Mesendoderm (in vitro differentiated cells): ENCODE data around the gene RASA4B.
"Not testable (repeated sequence)": the region's sequence is repeated elsewhere in the genome, so short reads cannot be mapped to it uniquely, and the experiment has no call there.

Source experiments
- DNase-seq: peaks from one replicate; pipeline ENCODE4 v3.0.0; 2013
- H2AK5ac ChIP-seq: 2 replicates; pipeline ENCODE4 v1.6.1; 2013; ENCODE audit warnings: low read length, inconsistent platforms
- H2BK120ac ChIP-seq: 2 replicates; pipeline ENCODE4 v1.6.1; 2013; ENCODE audit warnings: low read depth, mild to moderate bottlenecking, low read length, moderate library complexity, mixed read lengths
- H2BK15ac ChIP-seq: replicated peaks from 2 replicates; pipeline ENCODE4 v1.6.1; 2013; ENCODE audit warnings: low read depth, mild to moderate bottlenecking, moderate library complexity
- H2BK5ac ChIP-seq: 2 replicates; pipeline ENCODE4 v1.6.1; 2013; ENCODE audit warnings: low read length, inconsistent platforms
- H3K18ac ChIP-seq: 2 replicates; pipeline ENCODE4 v1.6.1; 2013; ENCODE audit warnings: mild to moderate bottlenecking, low read length, mixed read lengths
- H3K23ac ChIP-seq: one replicate; pipeline ENCODE4 v1.6.1; 2013; ENCODE audit warnings: low read length
- H3K27ac ChIP-seq: 2 replicates; pipeline ENCODE4 v1.5.1; 2013; ENCODE audit warnings: low read depth, mild to moderate bottlenecking, inconsistent platforms, low read length, moderate library complexity
- H3K27me3 ChIP-seq: 2 replicates; pipeline ENCODE4 v1.6.1; 2013; ENCODE audit warnings: low read length, control low read depth, mild to moderate bottlenecking, inconsistent platforms; ENCODE audit not compliant: insufficient read depth, poor library complexity
- H3K36me3 ChIP-seq: 2 replicates; pipeline ENCODE4 v1.6.1; 2013; ENCODE audit warnings: low read length, inconsistent platforms; ENCODE audit not compliant: control insufficient read depth, insufficient read depth
- H3K4ac ChIP-seq: one replicate; pipeline ENCODE4 v1.6.1; 2013; ENCODE audit warnings: low read depth, mild to moderate bottlenecking, low read length, moderate library complexity
- H3K4me1 ChIP-seq: 2 replicates; pipeline ENCODE4 v1.6.1; 2013; ENCODE audit warnings: low read depth, low read length, inconsistent platforms; ENCODE audit not compliant: control insufficient read depth
- H3K4me2 ChIP-seq: 2 replicates; pipeline ENCODE4 v1.6.1; 2013; ENCODE audit warnings: low read length
- H3K4me3 ChIP-seq: 2 replicates; pipeline ENCODE4 v1.5.1; 2013; ENCODE audit warnings: mild to moderate bottlenecking, low read length
- H3K56ac ChIP-seq: one replicate; pipeline ENCODE4 v1.6.1; 2013; ENCODE audit warnings: low read length
- H3K79me1 ChIP-seq: 2 replicates; pipeline ENCODE4 v1.6.1; 2013; ENCODE audit warnings: low read length, inconsistent platforms
- H3K79me2 ChIP-seq: 2 replicates; pipeline ENCODE4 v1.6.1; 2013; ENCODE audit warnings: mild to moderate bottlenecking, low read length; ENCODE audit not compliant: control insufficient read depth, insufficient read depth
- H3K9ac ChIP-seq: 2 replicates; pipeline ENCODE4 v1.6.1; 2013; ENCODE audit warnings: low read length, inconsistent platforms
- H4K5ac ChIP-seq: one replicate; pipeline ENCODE4 v1.6.1; 2013; ENCODE audit warnings: low read length
- H4K8ac ChIP-seq: one replicate; pipeline ENCODE4 v1.6.1; 2013; ENCODE audit warnings: low read depth, mild to moderate bottlenecking, control low read depth, low read length, moderate library complexity
- WGBS: extraction: QIAGEN DNeasy Blood & Tissue Kit; methylation state at CpG from one replicate; pipeline ENCODE4 v1.1.7; 2013; ENCODE audit warnings: low lambda C conversion rate, missing lambda C conversion rate; ENCODE audit not compliant: insufficient coverage; ENCODE audit errors: extremely low coverage; 5-methylcytosine and 5-hydroxymethylcytosine counted together

RASA4B gene

GRCh38 chr7:102514881-102515721 lies 2.5 kb downstream of the RASA4B start:
- not testable (repeated sequence) for H3K23ac ChIP-seq, H3K9ac ChIP-seq, H3K36me3 ChIP-seq, H3K18ac ChIP-seq, H2BK5ac ChIP-seq, H2BK15ac ChIP-seq, H3K4me3 ChIP-seq, H3K27ac ChIP-seq, H3K4me1 ChIP-seq, H2AK5ac ChIP-seq, H3K79me2 ChIP-seq, DNase-seq, H3K79me1 ChIP-seq, H2BK120ac ChIP-seq, H3K56ac ChIP-seq, H4K8ac ChIP-seq, H3K27me3 ChIP-seq, H4K5ac ChIP-seq, H3K4ac ChIP-seq, H3K4me2 ChIP-seq
- WGBS, result no CpG with 5 or more reads among the region's 15 CpGs

GRCh38 chr7:102512642-102513221 lies 4.8 kb downstream of the RASA4B start:
- no CpG with 5 or more reads among the region's 5 CpGs for WGBS

GRCh38 chr7:102511860-102512522 lies 5.6 kb downstream of the RASA4B start:
- H3K4ac ChIP-seq, H3K56ac ChIP-seq, H2AK5ac ChIP-seq, DNase-seq, H3K18ac ChIP-seq, H3K4me3 ChIP-seq, H2BK5ac ChIP-seq, H3K36me3 ChIP-seq, H2BK15ac ChIP-seq, H3K27ac ChIP-seq, H3K4me1 ChIP-seq, H4K5ac ChIP-seq, H3K9ac ChIP-seq, H4K8ac ChIP-seq, H3K79me2 ChIP-seq, H2BK120ac ChIP-seq, H3K4me2 ChIP-seq, H3K27me3 ChIP-seq, H3K79me1 ChIP-seq, H3K23ac ChIP-seq: not testable (repeated sequence)
- WGBS, result no CpG with 5 or more reads among the region's 30 CpGs

More at GRCh38 chr7:102512642-102513221, 4.8 kb downstream of the RASA4B start:
- not testable (repeated sequence) for H3K4ac ChIP-seq, H3K27me3 ChIP-seq, H3K18ac ChIP-seq, H3K4me1 ChIP-seq, H4K8ac ChIP-seq, H3K79me2 ChIP-seq, H4K5ac ChIP-seq, H3K79me1 ChIP-seq, H2BK120ac ChIP-seq, H2BK15ac ChIP-seq, H3K4me3 ChIP-seq, H3K23ac ChIP-seq, H3K4me2 ChIP-seq, H3K36me3 ChIP-seq, H3K27ac ChIP-seq, H2BK5ac ChIP-seq, H2AK5ac ChIP-seq
- Histone ChIP-seq H3K56ac (peak overlapping the region; percentile 66), H3K9ac (peak overlapping the region; percentile 24)
- DNase-seq, result peak; percentile 90

- not testable (repeated sequence) for H3K9ac ChIP-seq, H3K36me3 ChIP-seq, H3K56ac ChIP-seq, H3K4me2 ChIP-seq, H3K4ac ChIP-seq, H4K8ac ChIP-seq, H3K79me2 ChIP-seq, H3K27me3 ChIP-seq, H2AK5ac ChIP-seq, DNase-seq, H3K27ac ChIP-seq, H3K4me1 ChIP-seq, H3K79me1 ChIP-seq, H3K4me3 ChIP-seq, H3K18ac ChIP-seq, H2BK5ac ChIP-seq, H3K23ac ChIP-seq, H4K5ac ChIP-seq, H2BK15ac ChIP-seq, H2BK120ac ChIP-seq
- WGBS, result no CpG with 5 or more reads among the region's 8 CpGs
Measured at GRCh38 chr7:102510575-102510974, 7.0 kb downstream of the RASA4B start.

- not testable (repeated sequence) for H4K8ac ChIP-seq, H3K27me3 ChIP-seq, H2BK5ac ChIP-seq, H2BK15ac ChIP-seq, H3K27ac ChIP-seq, H3K18ac ChIP-seq, H3K79me1 ChIP-seq, H3K4me2 ChIP-seq, H2BK120ac ChIP-seq, H3K23ac ChIP-seq, H2AK5ac ChIP-seq, H3K4me3 ChIP-seq, H3K4me1 ChIP-seq, H4K5ac ChIP-seq, H3K4ac ChIP-seq, DNase-seq, H3K79me2 ChIP-seq, H3K36me3 ChIP-seq, H3K9ac ChIP-seq, H3K56ac ChIP-seq
- no CpG with 5 or more reads among the region's 8 CpGs for WGBS
Measured at GRCh38 chr7:102507410-102508088, 10.0 kb downstream of the RASA4B start.
